A673 (cell line): ENCODE results near the gene TAMALIN. TPM values are rescaled to one million over a fixed set of nuclear protein-coding genes. Genes with fewer than 3 reads are reported as not detected.

Experiments used
- BruUV-seq: library from RNA; stranded (reverse); fragments of 400-500 nt; replicated peaks from 2 replicates; lab custom pipeline; 2021; lab: Mats Ljungman, UMichigan
- CTCF ChIA-PET: fragments of 300-600 bp; sonication (Branson Sonifier 250); formaldehyde crosslinking; loops from one replicate; lab custom pipeline; 2022; ENCODE audit warnings: antibody characterized with exemption; lab: Charles Lee
- POLR2A ChIA-PET: fragments of 300-600 bp; sonication (Branson Sonifier 250); formaldehyde crosslinking; loops from one replicate; lab custom pipeline; 2022; ENCODE audit warnings: antibody characterized with exemption; ENCODE audit not compliant: low non-redundant PET; lab: Charles Lee
- DNase-seq: peaks from one replicate; pipeline ENCODE4 v3.0.0-alpha.2; 2015; ENCODE audit warnings: low spot score
- H3K27ac ChIP-seq: fragments of 200-600 bp; sonication (generic); 2 replicates; pipeline ENCODE4 v1.5.1; 2016; ENCODE audit warnings: mixed run types, low read depth, mild to moderate bottlenecking, mixed read lengths, antibody characterized with exemption, low read length; ENCODE audit not compliant: poor library complexity, severe bottlenecking
- H3K27me3 ChIP-seq: fragments of 200-600 bp; sonication (generic); replicated peaks from 2 replicates; pipeline ENCODE4 v1.6.1; 2017; ENCODE audit warnings: mixed run types, low read depth, mild to moderate bottlenecking, mixed read lengths, antibody characterized with exemption, low read length; ENCODE audit not compliant: insufficient read depth, poor library complexity
- H3K36me3 ChIP-seq: fragments of 200-600 bp; sonication (generic); 2 replicates; pipeline ENCODE4 v1.6.1; 2016; ENCODE audit warnings: mixed run types, mild to moderate bottlenecking, mixed read lengths, antibody characterized with exemption, low read length; ENCODE audit not compliant: insufficient read depth, poor library complexity, severe bottlenecking
- H3K4me1 ChIP-seq: fragments of 200-600 bp; sonication (generic); 2 replicates; pipeline ENCODE4 v1.6.1; 2017; ENCODE audit warnings: mixed run types, mild to moderate bottlenecking, mixed read lengths, antibody characterized with exemption, low read length; ENCODE audit not compliant: insufficient read depth, poor library complexity, severe bottlenecking
- H3K4me3 ChIP-seq: fragments of 200-600 bp; sonication (generic); 2 replicates; pipeline ENCODE4 v1.5.1; 2016; ENCODE audit warnings: low read depth, mixed run types, mild to moderate bottlenecking, mixed read lengths, low read length; ENCODE audit not compliant: poor library complexity, severe bottlenecking
- H3K9me3 ChIP-seq: fragments of 200-600 bp; sonication (generic); 2 replicates; pipeline ENCODE4 v1.6.1; 2016; ENCODE audit warnings: mixed run types, low read depth, mild to moderate bottlenecking, mixed read lengths, antibody characterized with exemption, low read length; ENCODE audit not compliant: poor library complexity, severe bottlenecking
- CTCF ChIP-seq: fragments of 300-800, 200-600 bp; sonication (generic); conservative IDR thresholded peaks from 2 replicates; pipeline ENCODE4 v1.5.1; 2017; ENCODE audit warnings: low read depth, mild to moderate bottlenecking, antibody characterized with exemption, low read length, moderate library complexity, mixed read lengths
- EZH2 ChIP-seq: fragments of 200-600 bp; sonication (generic); IDR thresholded peaks from 2 replicates; pipeline ENCODE4 v1.6.1; 2017; ENCODE audit warnings: borderline replicate concordance, low read depth, mild to moderate bottlenecking, mixed read lengths, antibody characterized with exemption, low read length; ENCODE audit not compliant: poor library complexity, severe bottlenecking
- intact Hi-C: fragments of 100-400 bp; cut with micrococcal nuclease; formaldehyde crosslinking; loops from one replicate; pipeline ENCODE4 v1.10.0; 2022; ENCODE audit not compliant: unreplicated experiment
- total RNA-seq: library from RNA; stranded (reverse); gene quantifications from 2 replicates; pipeline ENCODE4 v1.2.3, GENCODE V29; 2021

Gene TAMALIN
- total RNA-seq, 1 experiment from 2014 or later = 4.8 TPM

DNA sequence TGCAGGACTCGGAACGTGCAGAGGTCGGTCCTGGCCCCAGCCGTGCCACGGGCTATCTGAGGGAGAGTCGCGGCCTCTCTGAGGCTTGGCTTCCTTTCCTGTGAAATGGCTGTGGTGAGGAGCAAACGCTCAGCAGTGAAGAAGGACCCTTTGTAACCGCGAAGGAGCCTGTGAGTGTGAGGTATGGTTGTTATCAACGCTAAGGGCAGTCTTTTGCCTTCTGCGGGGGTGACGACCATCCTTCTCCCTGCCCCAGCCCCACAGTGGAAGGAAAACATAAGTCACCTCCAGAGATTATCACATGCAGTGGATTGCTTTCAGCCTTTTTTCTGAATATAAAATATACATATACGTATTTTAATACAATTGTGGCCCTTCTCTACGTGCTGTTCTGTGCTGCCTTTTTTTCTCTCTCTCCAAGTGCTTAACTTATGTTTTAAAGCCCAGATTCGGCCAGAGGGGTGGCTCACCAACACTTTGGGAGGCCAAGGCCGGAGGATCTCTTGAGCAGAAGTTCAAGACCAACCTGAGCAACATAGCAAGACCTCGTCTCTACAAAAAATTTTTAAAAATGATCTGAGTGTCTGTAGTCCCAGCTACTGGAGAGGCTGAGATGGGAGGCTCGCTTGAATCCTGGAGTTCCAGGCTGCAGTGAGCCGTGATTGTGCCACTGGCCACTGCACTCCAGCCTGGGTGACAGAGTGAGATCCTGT, 17.4 kb downstream of the TAMALIN start:
- ChIA-PET CTCF (interaction anchor here (0.8 to 5.5 kb wide), 12 partner anchors 9 to 130 kb away, joined by 3 to 46 read pairs (median 8); partner anchors contain the start of genes SMIM41 and TAMALIN), POLR2A (no interaction called here)
- Histone ChIP-seq H3K27me3 (no peaks in the 10 kb centered on the region), H3K27ac (peak overlapping the region; percentile 44), H3K4me1 (peaks cover 22% of the 10 kb centered on the region), H3K36me3 (no peaks in the 10 kb centered on the region), H3K9me3 (no peaks in the 10 kb centered on the region), H3K4me3 (peak overlapping the region; percentile 60)
- intact Hi-C loops = loop anchor here (1.0 to 2.0 kb wide), 3 partner anchors 19 to 129 kb away; no protein-coding TSS in a partner anchor
- no TSS peak for BruUV-seq
- no peak for DNase-seq
- TF ChIP-seq EZH2 (no peak), CTCF (no peak; the same call in 1 of the 2 replicates)

DNA sequence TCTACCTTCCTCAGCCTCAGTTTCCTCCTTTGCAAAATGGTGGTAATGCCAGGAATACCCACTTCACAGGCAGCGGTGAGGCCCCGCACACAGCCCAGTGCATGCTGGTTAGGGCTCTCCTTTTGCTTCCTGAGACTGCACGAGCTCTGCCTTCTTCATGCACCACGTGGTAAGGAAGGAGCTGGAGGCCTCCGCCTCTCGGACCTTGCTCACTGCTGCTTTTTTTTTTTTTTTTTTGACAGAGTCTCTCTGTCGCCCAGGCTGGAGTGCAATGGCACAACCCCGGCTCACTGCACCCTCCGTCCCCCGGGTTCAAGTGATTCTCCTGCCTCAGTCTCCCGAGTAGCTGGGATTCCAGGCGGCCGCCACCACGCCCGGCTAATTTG, 18.1 kb downstream of the TAMALIN start:
- TF ChIP-seq CTCF (no peak), EZH2 (no peak)
- H3K27ac ChIP-seq = no peak overlapping the region
- no peak for DNase-seq
- BruUV-seq = no TSS peak
- H3K27me3 ChIP-seq = no peaks in the 10 kb centered on the region
- H3K4me3 ChIP-seq = no peak overlapping the region
- intact Hi-C loops = loop anchor here (1.0 to 2.0 kb wide), 4 partner anchors 45 to 130 kb away; no protein-coding TSS in a partner anchor
- no peaks in the 10 kb centered on the region for H3K36me3 ChIP-seq
- H3K4me1 ChIP-seq = peaks cover 29% of the 10 kb centered on the region
- H3K9me3 ChIP-seq = no peaks in the 10 kb centered on the region
- ChIA-PET POLR2A (no interaction called here), CTCF (interaction anchor here (0.7 to 2.1 kb wide), 25 partner anchors 10 to 493 kb away, joined by 3 to 46 read pairs (median 6); partner anchors contain the start of genes ATG101, KRT80, NR4A1 and SMIM41)

DNA sequence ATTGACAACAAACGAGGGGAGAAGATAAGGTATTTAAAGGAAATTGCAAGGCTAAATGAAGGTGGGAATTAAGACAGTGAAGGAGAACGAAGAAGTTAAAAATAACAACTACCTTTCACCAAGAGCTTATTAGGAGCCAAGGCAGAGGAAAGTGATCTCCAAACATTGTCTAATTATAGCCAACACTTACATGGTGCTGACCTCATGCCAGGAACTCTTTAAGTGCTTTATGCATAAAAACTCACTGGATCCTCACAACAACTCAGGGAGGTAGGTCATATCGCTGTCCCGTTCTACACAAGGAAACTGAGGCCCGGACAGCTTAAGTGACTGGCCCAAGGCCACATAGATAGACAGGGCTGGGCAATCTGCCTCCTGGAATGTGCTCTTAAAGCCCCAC, 19.5 kb downstream of the TAMALIN start:
- ChIA-PET POLR2A (no interaction called here), CTCF (interaction anchor here (0.8 to 2.1 kb wide), 15 partner anchors 8 to 119 kb away, joined by 3 to 46 read pairs (median 8); partner anchors contain the start of genes ACVRL1, NR4A1, SMIM41 and TAMALIN)
- H3K36me3 ChIP-seq = no peaks in the 10 kb centered on the region
- peak overlapping the region; percentile 42 for H3K27ac ChIP-seq
- TF ChIP-seq EZH2 (no peak), CTCF (no peak)
- no TSS peak for BruUV-seq
- peaks cover 28% of the 10 kb centered on the region for H3K4me1 ChIP-seq
- H3K4me3 ChIP-seq = no peak overlapping the region
- intact Hi-C loops = no loop called here
- DNase-seq = no peak
- no peaks in the 10 kb centered on the region for H3K27me3 ChIP-seq
- no peaks in the 10 kb centered on the region for H3K9me3 ChIP-seq
